GM19351 (cell line): ENCODE measurements around the gene SLC5A9.
"Not testable (repeated sequence)": the region's sequence is repeated elsewhere in the genome, so short reads cannot be mapped to it uniquely, and the experiment has no call there.

Experiments
- ATAC-seq: cut with Tn5 transposase; IDR thresholded peaks from one replicate; pipeline ENCODE4 v1.9.1; 2021; ENCODE audit warnings: mild to moderate bottlenecking, moderate library complexity; ENCODE audit not compliant: unreplicated experiment

The SLC5A9 gene

GRCh38 chr1:48236716-48237470, 14.4 kb downstream of the SLC5A9 start:
- ATAC-seq: peak; percentile 92

- ATAC-seq: no peak
Observed at GRCh38 chr1:48242141-48242736, 19.7 kb downstream of the SLC5A9 start.

- no peak for ATAC-seq
Observed at GRCh38 chr1:48245106-48245505, 22.6 kb downstream of the SLC5A9 start.

GRCh38 chr1:48246727-48247126, 24.2 kb downstream of the SLC5A9 start:
- no peak for ATAC-seq

GRCh38 chr1:48248356-48248755, 25.8 kb downstream of the SLC5A9 start:
- no peak for ATAC-seq

- ATAC-seq: no peak
Observed at GRCh38 chr1:48249868-48250267, 27.4 kb downstream of the SLC5A9 start.

- no peak for ATAC-seq
Observed at GRCh38 chr1:48250572-48250971, 28.1 kb downstream of the SLC5A9 start.

- ATAC-seq: no peak
Observed at GRCh38 chr1:48251323-48251722, 28.8 kb downstream of the SLC5A9 start.

- ATAC-seq: no peak
Observed at GRCh38 chr1:48251821-48252220, 29.3 kb downstream of the SLC5A9 start.

- no peak for ATAC-seq
Observed at GRCh38 chr1:48254254-48254653, 31.7 kb downstream of the SLC5A9 start.

- no peak for ATAC-seq
Observed at GRCh38 chr1:48258106-48258505, 35.6 kb downstream of the SLC5A9 start.

- no peak for ATAC-seq
Observed at GRCh38 chr1:48261881-48262400, 39.4 kb downstream of the SLC5A9 start.

GRCh38 chr1:48263041-48263440, 40.5 kb downstream of the SLC5A9 start:
- no peak for ATAC-seq

GRCh38 chr1:48266576-48266975, 44.1 kb downstream of the SLC5A9 start:
- ATAC-seq: no peak

- ATAC-seq: not testable (repeated sequence)
Observed at GRCh38 chr1:48277437-48277836, 54.9 kb downstream of the SLC5A9 start.

GRCh38 chr1:48282329-48282728, 59.8 kb downstream of the SLC5A9 start:
- not testable (repeated sequence) for ATAC-seq

- not testable (repeated sequence) for ATAC-seq
Observed at GRCh38 chr1:48284696-48285420, 62.3 kb downstream of the SLC5A9 start.

GRCh38 chr1:48285525-48285924, 63.0 kb downstream of the SLC5A9 start:
- ATAC-seq: no peak

GRCh38 chr1:48291421-48291820, 68.9 kb downstream of the SLC5A9 start:
- no peak for ATAC-seq

- no peak for ATAC-seq
Observed at GRCh38 chr1:48292706-48293105, 70.2 kb downstream of the SLC5A9 start.

GRCh38 chr1:48294094-48294493, 71.6 kb downstream of the SLC5A9 start:
- ATAC-seq: not testable (repeated sequence)

- ATAC-seq: no peak
Observed at GRCh38 chr1:48294656-48295055, 72.1 kb downstream of the SLC5A9 start.
